Adipose tissue (tissue), 3 donors: ENCODE measurements around the gene USP17L24. TPM values are rescaled to one million over a fixed set of nuclear protein-coding genes. Genes with fewer than 3 reads are reported as not detected.
"Not testable (repeated sequence)": the region's sequence is repeated elsewhere in the genome, so short reads cannot be mapped to it uniquely, and the experiment has no call there.

Experiments used
- H3K27ac ChIP-seq: one replicate; pipeline ENCODE4 v1.5.1; 2013; ENCODE audit warnings: low read depth, low read length
- WGBS, 3 donors: extraction: QIAGEN DNeasy Blood & Tissue Kit; methylation state at CpG; one replicate each; pipeline ENCODE4 v1.1.7; 2013; 5-methylcytosine and 5-hydroxymethylcytosine counted together
- polyA plus RNA-seq, 3 donors: library from polyadenylated mRNA; stranded (reverse); fragments of 200-250 nt; gene quantifications; one replicate each; pipeline ENCODE4 v1.2.3, GENCODE V29; 2013
- donor health status: healthy with polysubstance abuse.
- donor health status: Bipolar disorder and iron deficiency.
- donor health status: healthy.

USP17L24 gene, protein sequence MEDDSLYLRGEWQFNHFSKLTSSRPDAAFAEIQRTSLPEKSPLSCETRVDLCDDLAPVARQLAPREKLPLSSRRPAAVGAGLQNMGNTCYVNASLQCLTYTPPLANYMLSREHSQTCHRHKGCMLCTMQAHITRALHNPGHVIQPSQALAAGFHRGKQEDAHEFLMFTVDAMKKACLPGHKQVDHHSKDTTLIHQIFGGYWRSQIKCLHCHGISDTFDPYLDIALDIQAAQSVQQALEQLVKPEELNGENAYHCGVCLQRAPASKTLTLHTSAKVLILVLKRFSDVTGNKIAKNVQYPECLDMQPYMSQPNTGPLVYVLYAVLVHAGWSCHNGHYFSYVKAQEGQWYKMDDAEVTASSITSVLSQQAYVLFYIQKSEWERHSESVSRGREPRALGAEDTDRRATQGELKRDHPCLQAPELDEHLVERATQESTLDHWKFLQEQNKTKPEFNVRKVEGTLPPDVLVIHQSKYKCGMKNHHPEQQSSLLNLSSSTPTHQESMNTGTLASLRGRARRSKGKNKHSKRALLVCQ
- polyA plus RNA-seq: not detected

DNA sequence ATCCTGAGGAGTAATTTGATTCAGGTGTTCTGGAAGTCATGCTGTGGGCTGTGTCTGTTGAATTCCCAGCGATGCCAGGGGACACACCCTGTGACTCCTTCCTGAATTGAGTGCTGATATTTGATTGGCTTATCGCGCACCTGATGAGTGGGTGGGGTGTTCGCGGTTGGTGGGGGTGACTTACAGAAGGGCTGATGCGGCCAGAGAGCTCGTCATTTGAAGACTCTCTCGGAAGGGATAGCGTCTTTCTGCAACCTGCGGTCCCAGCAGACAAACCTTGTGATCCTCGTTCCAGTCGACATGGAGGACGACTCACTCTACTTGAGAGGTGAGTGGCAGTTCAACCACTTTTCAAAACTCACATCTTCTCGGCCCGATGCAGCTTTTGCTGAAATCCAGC lies at the start of gene USP17L24:
Gene USP17L24 (plus strand): TSS at position 301 of the 400 bp plus-strand sequence. CDS start 0 bp downstream, at position 301.
- no CpG with 5 or more reads among the region's 15 CpGs for WGBS, 3 donors

DNA sequence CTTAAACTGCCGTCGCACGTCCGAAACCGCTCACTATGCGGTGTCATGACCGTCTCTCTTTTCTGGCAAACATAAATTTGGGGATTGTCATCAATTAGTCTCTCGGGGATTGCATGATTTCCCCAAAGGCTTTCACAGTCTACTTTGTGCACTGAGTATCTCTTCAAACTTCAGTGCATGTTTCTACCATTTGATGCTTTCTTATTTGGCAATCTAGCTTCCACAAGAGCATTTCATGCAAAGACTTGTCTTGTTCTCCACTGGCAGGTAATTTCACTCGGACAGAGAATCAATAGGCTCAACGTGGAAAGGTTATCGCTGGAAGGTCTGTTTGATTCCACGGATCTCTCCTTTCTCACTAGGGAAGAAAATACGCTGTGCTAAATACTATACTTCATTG lies 774 bp upstream of the USP17L24 start:
- WGBS, 3 donors: 87 to 92% (median 92%) methylated on average over 1 of the region's 13 CpGs
- H3K27ac ChIP-seq: not testable (repeated sequence)

More for the DNA sequence above, at the start of gene USP17L24:
- not testable (repeated sequence) for H3K27ac ChIP-seq

DNA sequence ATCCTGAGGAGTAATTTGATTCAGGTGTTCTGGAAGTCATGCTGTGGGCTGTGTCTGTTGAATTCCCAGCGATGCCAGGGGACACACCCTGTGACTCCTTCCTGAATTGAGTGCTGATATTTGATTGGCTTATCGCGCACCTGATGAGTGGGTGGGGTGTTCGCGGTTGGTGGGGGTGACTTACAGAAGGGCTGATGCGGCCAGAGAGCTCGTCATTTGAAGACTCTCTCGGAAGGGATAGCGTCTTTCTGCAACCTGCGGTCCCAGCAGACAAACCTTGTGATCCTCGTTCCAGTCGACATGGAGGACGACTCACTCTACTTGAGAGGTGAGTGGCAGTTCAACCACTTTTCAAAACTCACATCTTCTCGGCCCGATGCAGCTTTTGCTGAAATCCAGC lies 4.6 kb downstream of the USP17L24 start, which contains the start of gene USP17L25:
Gene USP17L25 (plus strand): TSS at position 301 of the 400 bp plus-strand sequence. CDS start 0 bp downstream, at position 301.
- not testable (repeated sequence) for H3K27ac ChIP-seq
- no CpG with 5 or more reads among the region's 15 CpGs for WGBS, 3 donors

DNA sequence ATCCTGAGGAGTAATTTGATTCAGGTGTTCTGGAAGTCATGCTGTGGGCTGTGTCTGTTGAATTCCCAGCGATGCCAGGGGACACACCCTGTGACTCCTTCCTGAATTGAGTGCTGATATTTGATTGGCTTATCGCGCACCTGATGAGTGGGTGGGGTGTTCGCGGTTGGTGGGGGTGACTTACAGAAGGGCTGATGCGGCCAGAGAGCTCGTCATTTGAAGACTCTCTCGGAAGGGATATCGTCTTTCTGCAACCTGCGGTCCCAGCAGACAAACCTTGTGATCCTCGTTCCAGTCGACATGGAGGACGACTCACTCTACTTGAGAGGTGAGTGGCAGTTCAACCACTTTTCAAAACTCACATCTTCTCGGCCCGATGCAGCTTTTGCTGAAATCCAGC lies 9.4 kb downstream of the USP17L24 start, which contains the start of gene USP17L26:
Gene USP17L26 (plus strand): TSS at position 301 of the 400 bp plus-strand sequence. CDS start 0 bp downstream, at position 301.
- 88% methylated on average over 8 of the region's 15 CpGs; no CpG with 5 or more reads in 2 of the 3 donors for WGBS, 3 donors
- H3K27ac ChIP-seq: not testable (repeated sequence)

DNA sequence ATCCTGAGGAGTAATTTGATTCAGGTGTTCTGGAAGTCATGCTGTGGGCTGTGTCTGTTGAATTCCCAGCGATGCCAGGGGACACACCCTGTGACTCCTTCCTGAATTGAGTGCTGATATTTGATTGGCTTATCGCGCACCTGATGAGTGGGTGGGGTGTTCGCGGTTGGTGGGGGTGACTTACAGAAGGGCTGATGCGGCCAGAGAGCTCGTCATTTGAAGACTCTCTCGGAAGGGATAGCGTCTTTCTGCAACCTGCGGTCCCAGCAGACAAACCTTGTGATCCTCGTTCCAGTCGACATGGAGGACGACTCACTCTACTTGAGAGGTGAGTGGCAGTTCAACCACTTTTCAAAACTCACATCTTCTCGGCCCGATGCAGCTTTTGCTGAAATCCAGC lies 14.1 kb downstream of the USP17L24 start, which contains the start of gene USP17L5:
Gene USP17L5 (plus strand): TSS at position 301 of the 400 bp plus-strand sequence. CDS start 0 bp downstream, at position 301.
- not testable (repeated sequence) for H3K27ac ChIP-seq
- no CpG with 5 or more reads among the region's 15 CpGs for WGBS, 3 donors

DNA sequence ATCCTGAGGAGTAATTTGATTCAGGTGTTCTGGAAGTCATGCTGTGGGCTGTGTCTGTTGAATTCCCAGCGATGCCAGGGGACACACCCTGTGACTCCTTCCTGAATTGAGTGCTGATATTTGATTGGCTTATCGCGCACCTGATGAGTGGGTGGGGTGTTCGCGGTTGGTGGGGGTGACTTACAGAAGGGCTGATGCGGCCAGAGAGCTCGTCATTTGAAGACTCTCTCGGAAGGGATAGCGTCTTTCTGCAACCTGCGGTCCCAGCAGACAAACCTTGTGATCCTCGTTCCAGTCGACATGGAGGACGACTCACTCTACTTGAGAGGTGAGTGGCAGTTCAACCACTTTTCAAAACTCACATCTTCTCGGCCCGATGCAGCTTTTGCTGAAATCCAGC lies 18.9 kb downstream of the USP17L24 start, which contains the start of gene USP17L27:
Gene USP17L27 (plus strand): TSS at position 301 of the 400 bp plus-strand sequence. CDS start 0 bp downstream, at position 301.
- H3K27ac ChIP-seq: not testable (repeated sequence)
- no CpG with 5 or more reads among the region's 15 CpGs for WGBS, 3 donors

DNA sequence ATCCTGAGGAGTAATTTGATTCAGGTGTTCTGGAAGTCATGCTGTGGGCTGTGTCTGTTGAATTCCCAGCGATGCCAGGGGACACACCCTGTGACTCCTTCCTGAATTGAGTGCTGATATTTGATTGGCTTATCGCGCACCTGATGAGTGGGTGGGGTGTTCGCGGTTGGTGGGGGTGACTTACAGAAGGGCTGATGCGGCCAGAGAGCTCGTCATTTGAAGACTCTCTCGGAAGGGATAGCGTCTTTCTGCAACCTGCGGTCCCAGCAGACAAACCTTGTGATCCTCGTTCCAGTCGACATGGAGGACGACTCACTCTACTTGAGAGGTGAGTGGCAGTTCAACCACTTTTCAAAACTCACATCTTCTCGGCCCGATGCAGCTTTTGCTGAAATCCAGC lies 23.6 kb downstream of the USP17L24 start, which contains the start of gene USP17L28:
Gene USP17L28 (plus strand): TSS at position 301 of the 400 bp plus-strand sequence. CDS start 0 bp downstream, at position 301.
- H3K27ac ChIP-seq: not testable (repeated sequence)
- WGBS, 3 donors: no CpG with 5 or more reads among the region's 15 CpGs

DNA sequence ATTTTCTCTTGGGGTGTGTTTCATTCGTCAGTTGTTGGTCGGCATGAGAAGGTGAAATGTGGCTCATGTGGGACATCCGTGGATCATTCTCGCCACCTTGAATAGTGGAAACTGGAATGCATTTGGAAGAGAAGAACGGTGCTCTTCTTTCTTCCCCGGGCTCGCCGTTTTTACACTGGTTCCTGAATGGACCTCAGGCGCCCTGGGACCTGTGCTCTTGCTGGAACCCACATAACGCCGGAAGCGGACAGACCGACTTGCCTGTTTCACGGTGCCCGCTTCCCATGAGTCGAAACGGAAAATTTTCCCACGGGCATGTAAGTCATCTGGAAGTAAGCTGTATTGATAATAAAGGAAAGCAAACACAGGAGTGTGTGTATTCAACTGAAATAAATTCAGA lies 25.9 kb downstream of the USP17L24 start:
- WGBS, 3 donors: 85 to 93% methylated on average over 12 to 13 of the region's 18 CpGs; no CpG with 5 or more reads in 1 of the 3 donors
- H3K27ac ChIP-seq: not testable (repeated sequence)

DNA sequence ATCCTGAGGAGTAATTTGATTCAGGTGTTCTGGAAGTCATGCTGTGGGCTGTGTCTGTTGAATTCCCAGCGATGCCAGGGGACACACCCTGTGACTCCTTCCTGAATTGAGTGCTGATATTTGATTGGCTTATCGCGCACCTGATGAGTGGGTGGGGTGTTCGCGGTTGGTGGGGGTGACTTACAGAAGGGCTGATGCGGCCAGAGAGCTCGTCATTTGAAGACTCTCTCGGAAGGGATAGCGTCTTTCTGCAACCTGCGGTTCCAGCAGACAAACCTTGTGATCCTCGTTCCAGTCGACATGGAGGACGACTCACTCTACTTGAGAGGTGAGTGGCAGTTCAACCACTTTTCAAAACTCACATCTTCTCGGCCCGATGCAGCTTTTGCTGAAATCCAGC lies 28.4 kb downstream of the USP17L24 start, which contains the start of gene USP17L29:
Gene USP17L29 (plus strand): TSS at position 301 of the 400 bp plus-strand sequence. CDS start 0 bp downstream, at position 301.
- not testable (repeated sequence) for H3K27ac ChIP-seq
- WGBS, 3 donors: no CpG with 5 or more reads among the region's 15 CpGs

DNA sequence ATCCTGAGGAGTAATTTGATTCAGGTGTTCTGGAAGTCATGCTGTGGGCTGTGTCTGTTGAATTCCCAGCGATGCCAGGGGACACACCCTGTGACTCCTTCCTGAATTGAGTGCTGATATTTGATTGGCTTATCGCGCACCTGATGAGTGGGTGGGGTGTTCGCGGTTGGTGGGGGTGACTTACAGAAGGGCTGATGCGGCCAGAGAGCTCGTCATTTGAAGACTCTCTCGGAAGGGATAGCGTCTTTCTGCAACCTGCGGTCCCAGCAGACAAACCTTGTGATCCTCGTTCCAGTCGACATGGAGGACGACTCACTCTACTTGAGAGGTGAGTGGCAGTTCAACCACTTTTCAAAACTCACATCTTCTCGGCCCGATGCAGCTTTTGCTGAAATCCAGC lies 37.9 kb downstream of the USP17L24 start, which contains the start of gene USP17L30:
Gene USP17L30 (plus strand): TSS at position 301 of the 400 bp plus-strand sequence. CDS start 0 bp downstream, at position 301.
- WGBS, 3 donors: no CpG with 5 or more reads among the region's 15 CpGs
- H3K27ac ChIP-seq: not testable (repeated sequence)

Other genes starting within 250 kb of the USP17L24 start
- gene FAM90A26, start 154.8 kb upstream of the USP17L24 start, polyA plus RNA-seq: not detected
- gene USP17L10, start 114.5 kb upstream of the USP17L24 start, polyA plus RNA-seq: not detected
- not detected for gene USP17L11, start 109.8 kb upstream of the USP17L24 start, polyA plus RNA-seq
- not detected for gene USP17L12, start 105.0 kb upstream of the USP17L24 start, polyA plus RNA-seq
- gene USP17L13, start 100.3 kb upstream of the USP17L24 start, polyA plus RNA-seq: not detected
- gene USP17L15, start 90.8 kb upstream of the USP17L24 start, polyA plus RNA-seq: not detected
- not detected for gene USP17L17, start 81.3 kb upstream of the USP17L24 start, polyA plus RNA-seq
- not detected for gene USP17L18, start 76.5 kb upstream of the USP17L24 start, polyA plus RNA-seq
- not detected for gene USP17L19, start 71.8 kb upstream of the USP17L24 start, polyA plus RNA-seq
- gene USP17L20, start 67.0 kb upstream of the USP17L24 start, polyA plus RNA-seq: not detected
- not detected for gene USP17L21, start 62.3 kb upstream of the USP17L24 start, polyA plus RNA-seq
- gene USP17L22, start 57.5 kb upstream of the USP17L24 start, polyA plus RNA-seq: not detected
- not detected for gene USP17L25, start 4.7 kb downstream of the USP17L24 start, polyA plus RNA-seq
- gene USP17L26, start 9.5 kb downstream of the USP17L24 start, polyA plus RNA-seq: not detected
- gene USP17L5, start 14.2 kb downstream of the USP17L24 start, polyA plus RNA-seq: not detected
- gene USP17L27, start 19.0 kb downstream of the USP17L24 start, polyA plus RNA-seq: not detected
- gene USP17L28, start 23.7 kb downstream of the USP17L24 start, polyA plus RNA-seq: not detected
- gene USP17L29, start 28.5 kb downstream of the USP17L24 start, polyA plus RNA-seq: not detected
- gene USP17L30, start 38.0 kb downstream of the USP17L24 start, polyA plus RNA-seq: not detected
- not detected for gene DEFB131A, start 119.2 kb downstream of the USP17L24 start, polyA plus RNA-seq